Measurements from ENCODE around the gene P2RY14.
"Not testable (repeated sequence)": the region's sequence is repeated elsewhere in the genome, so short reads cannot be mapped to it uniquely, and the experiment has no call there.

The P2RY14 gene

DNA sequence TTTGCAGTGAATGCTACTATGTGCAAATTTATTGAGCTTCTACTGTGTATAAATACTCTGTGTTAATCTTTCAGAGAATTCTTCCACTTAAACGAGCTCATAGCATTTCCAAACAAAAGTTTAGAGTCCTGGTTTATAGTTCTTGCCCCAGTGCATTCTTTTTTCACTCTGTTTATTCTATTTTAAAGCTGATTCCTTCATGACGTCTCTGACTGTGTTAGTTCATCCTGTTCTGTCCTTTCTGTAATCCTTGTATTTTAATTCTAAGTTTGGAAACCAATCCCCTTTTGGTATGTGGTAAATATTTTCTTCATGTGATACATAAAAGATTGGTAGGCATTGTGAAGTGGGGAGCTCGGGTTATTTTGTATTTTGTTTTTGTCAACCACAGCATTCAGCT, 18.7 kb downstream of the P2RY14 start:
- DNase-seq (ENCODE audit: low spot score): no peak

GRCh38 chr3:151256749-151257148, 21.6 kb downstream of the P2RY14 start:
- no peak for DNase-seq (ENCODE audit: low spot score)

GRCh38 chr3:151248772-151249337, 29.5 kb downstream of the P2RY14 start:
- DNase-seq (ENCODE audit: low spot score): no peak

DNA sequence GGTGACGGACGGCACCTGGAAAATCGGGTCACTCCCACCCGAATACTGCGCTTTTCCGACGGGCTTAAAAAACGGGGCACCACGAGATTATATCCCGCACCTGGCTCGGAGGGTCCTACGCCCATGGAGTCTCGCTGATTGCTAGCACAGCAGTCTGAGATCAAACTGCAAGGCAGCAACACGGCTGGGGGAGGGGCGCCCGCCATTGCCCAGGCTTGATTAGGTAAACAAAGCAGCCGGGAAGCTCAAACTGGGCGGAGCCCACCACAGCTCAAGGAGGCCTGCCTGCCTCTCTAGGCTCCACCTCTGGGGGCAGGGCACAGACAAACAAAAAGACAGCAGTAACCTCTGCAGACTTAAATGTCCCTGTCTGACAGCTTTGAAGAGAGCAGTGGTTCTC, 36.3 kb downstream of the P2RY14 start:
- not testable (repeated sequence) for DNase-seq (ENCODE audit: low spot score)

- DNase-seq (ENCODE audit: low spot score): no peak
Observed at GRCh38 chr3:151236736-151237135, 41.6 kb downstream of the P2RY14 start.

DNA sequence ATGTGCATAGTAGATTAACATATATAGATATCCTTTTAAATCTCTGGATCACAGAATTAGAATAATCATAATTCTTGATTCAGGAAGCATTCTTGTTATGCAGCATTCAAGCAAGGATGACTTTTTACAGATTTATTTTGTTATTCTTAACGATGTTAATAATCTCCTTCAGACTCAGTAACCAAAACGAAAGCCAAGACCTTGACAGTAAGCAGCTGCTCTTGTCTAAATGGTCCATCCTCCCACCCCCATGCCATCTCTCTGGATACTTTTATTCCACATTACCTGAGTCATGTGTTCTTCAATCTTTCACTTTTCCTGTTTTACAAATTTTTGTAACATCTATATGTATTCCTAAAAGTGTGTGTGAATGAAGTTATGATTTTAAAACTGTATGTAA, 42.0 kb downstream of the P2RY14 start:
- no peak for DNase-seq (ENCODE audit: low spot score)

- DNase-seq (ENCODE audit: low spot score): no peak
Observed at GRCh38 chr3:151234825-151235224, 43.5 kb downstream of the P2RY14 start.

GRCh38 chr3:151232991-151233390, 45.4 kb downstream of the P2RY14 start:
- no peak for DNase-seq (ENCODE audit: low spot score)

GRCh38 chr3:151232403-151232802, 45.9 kb downstream of the P2RY14 start:
- DNase-seq (ENCODE audit: low spot score): not testable (repeated sequence)

- DNase-seq (ENCODE audit: low spot score): no peak
Observed at GRCh38 chr3:151230646-151231045, 47.7 kb downstream of the P2RY14 start.

DNA sequence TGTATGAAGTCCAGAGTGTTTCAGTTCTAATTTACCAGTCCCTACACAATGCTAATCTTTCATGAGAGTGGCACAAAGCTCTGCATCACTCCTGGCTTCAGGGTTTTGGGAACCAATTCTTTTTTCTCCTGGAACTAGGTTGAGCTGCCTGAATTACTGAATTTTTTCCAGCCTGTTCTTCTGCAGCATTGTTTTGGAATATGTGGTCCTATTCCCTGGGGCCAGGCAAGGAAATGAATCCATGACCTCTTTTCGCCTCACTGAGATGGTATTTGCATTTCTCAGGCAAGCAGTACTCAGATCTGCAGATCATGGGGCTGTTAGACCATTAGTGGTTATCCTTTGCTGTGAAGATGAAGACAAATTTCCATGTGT, 49.7 kb downstream of the P2RY14 start:
- DNase-seq (ENCODE audit: low spot score): no peak

GRCh38 chr3:151227807-151228665, 50.3 kb downstream of the P2RY14 start:
- peak; percentile 77 for DNase-seq (ENCODE audit: low spot score)

DNA sequence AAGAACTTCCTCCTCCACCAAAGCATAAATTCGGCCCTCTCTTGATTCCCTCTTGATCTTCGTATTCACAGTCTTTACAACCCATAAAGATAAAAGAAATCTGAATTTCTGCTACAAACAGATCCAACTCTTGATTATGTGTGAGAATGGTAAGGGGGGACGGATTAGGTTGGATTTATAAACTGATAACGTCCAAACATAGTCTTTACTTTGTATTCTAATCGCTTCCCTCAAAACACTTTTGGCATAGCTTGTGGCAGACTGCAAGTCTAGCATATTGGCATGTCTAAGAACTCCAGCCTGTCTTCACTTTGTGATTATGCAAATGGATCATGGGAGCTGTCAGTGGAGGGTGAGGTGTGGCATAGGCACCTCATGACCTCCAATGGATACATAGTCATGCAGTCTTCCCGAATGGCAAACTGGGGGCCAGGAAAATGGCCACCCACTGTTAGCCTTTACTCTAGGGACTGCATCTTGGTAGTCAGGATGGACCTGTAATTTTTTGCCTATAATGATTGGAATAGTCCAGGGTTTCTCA, 51.0 kb downstream of the P2RY14 start:
- DNase-seq (ENCODE audit: low spot score): no peak

DNA sequence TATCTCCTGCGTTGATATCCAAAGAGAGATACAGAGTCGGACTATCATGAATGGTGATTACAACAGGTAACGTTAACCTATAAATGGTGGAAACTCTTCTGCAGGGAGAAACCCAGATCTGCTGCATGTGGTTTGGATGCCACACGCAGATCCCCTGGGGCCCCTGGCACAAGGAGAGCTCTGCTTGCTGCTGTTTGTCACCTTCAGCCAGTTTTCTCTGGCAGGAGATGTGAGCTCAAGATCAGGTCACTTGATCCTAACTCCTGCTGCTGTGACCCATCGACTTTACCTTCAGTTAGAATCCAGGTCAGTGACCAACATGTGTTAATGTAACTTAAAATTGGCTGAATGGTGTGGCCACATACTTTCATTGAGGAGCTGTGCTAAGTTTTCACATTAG, 51.5 kb downstream of the P2RY14 start:
- DNase-seq (ENCODE audit: low spot score): no peak

- no peak for DNase-seq (ENCODE audit: low spot score)
Observed at GRCh38 chr3:151226088-151226563, 52.2 kb downstream of the P2RY14 start.

GRCh38 chr3:151225040-151225975, 53.0 kb downstream of the P2RY14 start:
- no peak for DNase-seq (ENCODE audit: low spot score)

- DNase-seq (ENCODE audit: low spot score): no peak
Observed at GRCh38 chr3:151224268-151224866, 54.0 kb downstream of the P2RY14 start.

GRCh38 chr3:151219056-151219455, 59.3 kb downstream of the P2RY14 start:
- no peak for DNase-seq (ENCODE audit: low spot score)

GRCh38 chr3:151218136-151218535, 60.2 kb downstream of the P2RY14 start:
- no peak for DNase-seq (ENCODE audit: low spot score)

DNA sequence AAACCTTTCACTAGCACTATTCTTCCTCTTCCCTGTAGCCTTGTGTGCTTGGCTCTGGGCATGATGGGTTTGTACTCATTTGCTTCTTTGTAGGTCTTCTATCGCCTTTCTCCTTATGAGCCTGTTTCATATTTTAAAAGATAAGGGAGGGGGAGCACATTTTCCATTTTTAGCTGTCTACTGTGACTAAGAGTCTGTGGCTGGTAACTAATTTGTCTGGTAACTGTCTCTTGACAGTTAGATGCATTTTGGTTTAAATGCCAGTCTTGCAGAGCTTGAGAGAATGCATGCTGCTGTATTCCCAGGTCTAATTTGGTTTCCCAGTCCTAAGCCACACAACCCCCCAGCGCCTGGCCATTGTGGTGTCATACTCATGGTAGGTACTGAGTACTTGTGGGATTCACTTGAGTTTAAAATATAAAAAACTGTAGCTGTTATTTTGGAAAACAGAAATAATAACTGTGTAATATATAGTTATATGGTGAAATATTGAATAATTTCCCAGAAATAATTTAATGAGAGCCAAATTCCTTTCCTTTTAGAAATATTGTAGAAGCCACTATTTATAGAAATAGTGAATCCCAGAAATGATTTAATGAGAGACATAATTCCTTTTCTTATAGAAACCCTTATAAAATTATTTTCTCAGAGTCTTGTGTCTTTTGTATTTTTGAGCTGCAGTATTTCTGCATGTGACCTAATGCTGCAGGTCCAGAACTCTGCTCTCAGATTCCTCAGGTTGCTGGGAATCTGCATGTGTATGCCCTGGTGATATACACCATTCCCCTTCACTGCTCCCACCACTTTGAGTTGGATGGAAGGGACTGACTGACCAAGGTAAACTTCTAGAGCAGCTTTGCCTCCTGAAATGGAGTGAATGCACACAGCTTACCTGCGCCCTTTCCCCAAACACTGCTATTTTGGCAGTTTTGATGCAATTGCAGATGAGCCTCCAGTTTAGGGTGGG, 61.4 kb downstream of the P2RY14 start:
- DNase-seq (ENCODE audit: low spot score): no peak

- no peak for DNase-seq (ENCODE audit: low spot score)
Observed at GRCh38 chr3:151214459-151214858, 63.9 kb downstream of the P2RY14 start.

Data from globus pallidus (tissue), 1 donor.